ENCODE data around the gene BMP6. TPM values are rescaled to one million over a fixed set of nuclear protein-coding genes. Genes with fewer than 3 reads are reported as not detected.

BMP6 gene
- total and polyA plus RNA-seq, 2 of the 8 experiments (the other 6 are each of a cell fraction or from before 2014, with no cell fraction given): 2.0 to 2.1 TPM

GRCh38 chr6:7895125-7895423 lies 169.2 kb downstream of the BMP6 start:
- CTCF ChIA-PET (ENCODE audit: partially characterized antibody): interaction anchor here (0.8 to 1.1 kb wide), 3 partner anchors 10 to 196 kb away, joined by 3 to 4 read pairs (median 3); no protein-coding TSS in a partner anchor
- TF ChIP-seq, protein P1, sequence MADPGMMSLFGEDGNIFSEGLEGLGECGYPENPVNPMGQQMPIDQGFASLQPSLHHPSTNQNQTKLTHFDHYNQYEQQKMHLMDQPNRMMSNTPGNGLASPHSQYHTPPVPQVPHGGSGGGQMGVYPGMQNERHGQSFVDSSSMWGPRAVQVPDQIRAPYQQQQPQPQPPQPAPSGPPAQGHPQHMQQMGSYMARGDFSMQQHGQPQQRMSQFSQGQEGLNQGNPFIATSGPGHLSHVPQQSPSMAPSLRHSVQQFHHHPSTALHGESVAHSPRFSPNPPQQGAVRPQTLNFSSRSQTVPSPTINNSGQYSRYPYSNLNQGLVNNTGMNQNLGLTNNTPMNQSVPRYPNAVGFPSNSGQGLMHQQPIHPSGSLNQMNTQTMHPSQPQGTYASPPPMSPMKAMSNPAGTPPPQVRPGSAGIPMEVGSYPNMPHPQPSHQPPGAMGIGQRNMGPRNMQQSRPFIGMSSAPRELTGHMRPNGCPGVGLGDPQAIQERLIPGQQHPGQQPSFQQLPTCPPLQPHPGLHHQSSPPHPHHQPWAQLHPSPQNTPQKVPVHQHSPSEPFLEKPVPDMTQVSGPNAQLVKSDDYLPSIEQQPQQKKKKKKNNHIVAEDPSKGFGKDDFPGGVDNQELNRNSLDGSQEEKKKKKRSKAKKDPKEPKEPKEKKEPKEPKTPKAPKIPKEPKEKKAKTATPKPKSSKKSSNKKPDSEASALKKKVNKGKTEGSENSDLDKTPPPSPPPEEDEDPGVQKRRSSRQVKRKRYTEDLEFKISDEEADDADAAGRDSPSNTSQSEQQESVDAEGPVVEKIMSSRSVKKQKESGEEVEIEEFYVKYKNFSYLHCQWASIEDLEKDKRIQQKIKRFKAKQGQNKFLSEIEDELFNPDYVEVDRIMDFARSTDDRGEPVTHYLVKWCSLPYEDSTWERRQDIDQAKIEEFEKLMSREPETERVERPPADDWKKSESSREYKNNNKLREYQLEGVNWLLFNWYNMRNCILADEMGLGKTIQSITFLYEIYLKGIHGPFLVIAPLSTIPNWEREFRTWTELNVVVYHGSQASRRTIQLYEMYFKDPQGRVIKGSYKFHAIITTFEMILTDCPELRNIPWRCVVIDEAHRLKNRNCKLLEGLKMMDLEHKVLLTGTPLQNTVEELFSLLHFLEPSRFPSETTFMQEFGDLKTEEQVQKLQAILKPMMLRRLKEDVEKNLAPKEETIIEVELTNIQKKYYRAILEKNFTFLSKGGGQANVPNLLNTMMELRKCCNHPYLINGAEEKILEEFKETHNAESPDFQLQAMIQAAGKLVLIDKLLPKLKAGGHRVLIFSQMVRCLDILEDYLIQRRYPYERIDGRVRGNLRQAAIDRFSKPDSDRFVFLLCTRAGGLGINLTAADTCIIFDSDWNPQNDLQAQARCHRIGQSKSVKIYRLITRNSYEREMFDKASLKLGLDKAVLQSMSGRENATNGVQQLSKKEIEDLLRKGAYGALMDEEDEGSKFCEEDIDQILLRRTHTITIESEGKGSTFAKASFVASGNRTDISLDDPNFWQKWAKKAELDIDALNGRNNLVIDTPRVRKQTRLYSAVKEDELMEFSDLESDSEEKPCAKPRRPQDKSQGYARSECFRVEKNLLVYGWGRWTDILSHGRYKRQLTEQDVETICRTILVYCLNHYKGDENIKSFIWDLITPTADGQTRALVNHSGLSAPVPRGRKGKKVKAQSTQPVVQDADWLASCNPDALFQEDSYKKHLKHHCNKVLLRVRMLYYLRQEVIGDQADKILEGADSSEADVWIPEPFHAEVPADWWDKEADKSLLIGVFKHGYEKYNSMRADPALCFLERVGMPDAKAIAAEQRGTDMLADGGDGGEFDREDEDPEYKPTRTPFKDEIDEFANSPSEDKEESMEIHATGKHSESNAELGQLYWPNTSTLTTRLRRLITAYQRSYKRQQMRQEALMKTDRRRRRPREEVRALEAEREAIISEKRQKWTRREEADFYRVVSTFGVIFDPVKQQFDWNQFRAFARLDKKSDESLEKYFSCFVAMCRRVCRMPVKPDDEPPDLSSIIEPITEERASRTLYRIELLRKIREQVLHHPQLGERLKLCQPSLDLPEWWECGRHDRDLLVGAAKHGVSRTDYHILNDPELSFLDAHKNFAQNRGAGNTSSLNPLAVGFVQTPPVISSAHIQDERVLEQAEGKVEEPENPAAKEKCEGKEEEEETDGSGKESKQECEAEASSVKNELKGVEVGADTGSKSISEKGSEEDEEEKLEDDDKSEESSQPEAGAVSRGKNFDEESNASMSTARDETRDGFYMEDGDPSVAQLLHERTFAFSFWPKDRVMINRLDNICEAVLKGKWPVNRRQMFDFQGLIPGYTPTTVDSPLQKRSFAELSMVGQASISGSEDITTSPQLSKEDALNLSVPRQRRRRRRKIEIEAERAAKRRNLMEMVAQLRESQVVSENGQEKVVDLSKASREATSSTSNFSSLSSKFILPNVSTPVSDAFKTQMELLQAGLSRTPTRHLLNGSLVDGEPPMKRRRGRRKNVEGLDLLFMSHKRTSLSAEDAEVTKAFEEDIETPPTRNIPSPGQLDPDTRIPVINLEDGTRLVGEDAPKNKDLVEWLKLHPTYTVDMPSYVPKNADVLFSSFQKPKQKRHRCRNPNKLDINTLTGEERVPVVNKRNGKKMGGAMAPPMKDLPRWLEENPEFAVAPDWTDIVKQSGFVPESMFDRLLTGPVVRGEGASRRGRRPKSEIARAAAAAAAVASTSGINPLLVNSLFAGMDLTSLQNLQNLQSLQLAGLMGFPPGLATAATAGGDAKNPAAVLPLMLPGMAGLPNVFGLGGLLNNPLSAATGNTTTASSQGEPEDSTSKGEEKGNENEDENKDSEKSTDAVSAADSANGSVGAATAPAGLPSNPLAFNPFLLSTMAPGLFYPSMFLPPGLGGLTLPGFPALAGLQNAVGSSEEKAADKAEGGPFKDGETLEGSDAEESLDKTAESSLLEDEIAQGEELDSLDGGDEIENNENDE (IDR thresholded peaks at IDR 0.05; ENCODE audit: insufficient replicate concordance, low read length): no peak

More at GRCh38 chr6:7895125-7895423, 169.2 kb downstream of the BMP6 start:
- POLR2A ChIA-PET (ENCODE audit: partially characterized antibody): no interaction called here
- no peaks in the 10 kb centered on the region for H3K4me1 ChIP-seq (replicated peaks in 1 of 4; ENCODE audit: control insufficient read depth in 3 of 4, insufficient read depth in 4 of 4, low read length in 3 of 4)
- no peak overlapping the region for H3K27ac ChIP-seq (ENCODE audit: low read depth, low read length)
- DNase-seq (ENCODE audit: low read depth in 1 of 2, low spot score in 2 of 2) (no peak), FAIRE-seq (no peak)
- no peaks in the 10 kb centered on the region for H3K23me2 ChIP-seq (ENCODE audit: low read depth, low read length)
- no peak overlapping the region for H3K14ac ChIP-seq (ENCODE audit: insufficient read length)
- peaks cover 41 to 86% (median 75%) of the 10 kb centered on the region in 4 experiments for H3K36me3 ChIP-seq (ENCODE audit: control insufficient read depth in 2 of 4, insufficient read depth in 4 of 4, low read length in 3 of 4)
- no peaks in the 10 kb centered on the region for H3K9me3 ChIP-seq (ENCODE audit: insufficient read depth in 2 of 2, low read depth in 1 of 2, low read length in 1 of 2)
- H4K5ac ChIP-seq (ENCODE audit: insufficient read length, low read depth, low read length): no peak overlapping the region
- H3K4me2 ChIP-seq (ENCODE audit: insufficient read depth in 1 of 2, low read depth in 2 of 2, low read length in 2 of 2): no peak overlapping the region
- peaks cover 2 to 7% of the 10 kb centered on the region in 2 experiments for H4K20me1 ChIP-seq (replicated peaks in 1 of 2; ENCODE audit: control insufficient read depth in 1 of 2, insufficient read depth in 2 of 2, low read length in 2 of 2)
- H3K27me3 ChIP-seq (replicated peaks in 1 of 4; ENCODE audit: control insufficient read depth in 3 of 4, extremely low read depth in 1 of 4, insufficient read depth in 3 of 4, low read length in 3 of 4): no peaks in the 10 kb centered on the region
- no peaks in the 10 kb centered on the region for H3K79me2 ChIP-seq (ENCODE audit: control insufficient read depth in 1 of 2, insufficient read depth in 2 of 2, low read length in 2 of 2)
- H3K18ac ChIP-seq (ENCODE audit: extremely low read depth, low read length): no peak overlapping the region
- H4K91ac ChIP-seq (replicated peaks; ENCODE audit: insufficient read length, low read length): no peak overlapping the region
- H2AK5ac ChIP-seq (ENCODE audit: low read depth, low read length): no peak overlapping the region
- no peak overlapping the region for H3K56ac ChIP-seq (replicated peaks; ENCODE audit: insufficient read length, low read depth, low read length)
- no peak overlapping the region for H2BK15ac ChIP-seq (ENCODE audit: low read length)
- H3K4me3 ChIP-seq (ENCODE audit: extremely low read depth in 1 of 4, insufficient read depth in 2 of 4, low read depth in 3 of 4, low read length in 4 of 4): no peak overlapping the region
- H3K9ac ChIP-seq (replicated peaks in 1 of 4; ENCODE audit: extremely low read depth in 1 of 4, low read depth in 3 of 4, low read length in 3 of 4): no peak overlapping the region
- no peak overlapping the region for H2BK12ac ChIP-seq (ENCODE audit: low read depth, low read length)
- H2BK120ac ChIP-seq (replicated peaks; ENCODE audit: low read depth, low read length): no peak overlapping the region
- H2BK20ac ChIP-seq (ENCODE audit: low read length): no peak overlapping the region
- H4K8ac ChIP-seq (ENCODE audit: extremely low read depth, insufficient read depth, low read length): no peak overlapping the region
- no peak overlapping the region for H2AFZ ChIP-seq (ENCODE audit: low read length)
- no peak overlapping the region for H3K4ac ChIP-seq (replicated peaks; ENCODE audit: insufficient read length, low read depth, low read length)
- 90% methylated on average over 7 of the region's 7 CpGs; no CpG with 5 or more reads in 1 of the 2 experiments for WGBS, 2 experiments (ENCODE audit: extremely low coverage in 1 of 2, insufficient coverage in 1 of 2, insufficient read length in 1 of 2, insufficient replicate concordance in 2 of 2, low coverage in 1 of 2, low lambda C conversion rate in 2 of 2, missing lambda C conversion rate in 1 of 2)
- no peak overlapping the region for H2BK5ac ChIP-seq (ENCODE audit: low read depth, low read length)
- no peaks in the 10 kb centered on the region for H3K79me1 ChIP-seq (ENCODE audit: low read depth, low read length)
- H3K23ac ChIP-seq (ENCODE audit: insufficient read length): no peak overlapping the region

All from H1 (cell line).